Hypothalamus (tissue), 51 donors: ENCODE results near the gene SIL1.
"Not testable (repeated sequence)": the region's sequence is repeated elsewhere in the genome, so short reads cannot be mapped to it uniquely, and the experiment has no call there.

Source experiments
- DNase-seq, 51 donors: peaks; one replicate each; lab custom pipeline; 2025; lab: John Stamatoyannopoulos, UW

SIL1 gene

DNA sequence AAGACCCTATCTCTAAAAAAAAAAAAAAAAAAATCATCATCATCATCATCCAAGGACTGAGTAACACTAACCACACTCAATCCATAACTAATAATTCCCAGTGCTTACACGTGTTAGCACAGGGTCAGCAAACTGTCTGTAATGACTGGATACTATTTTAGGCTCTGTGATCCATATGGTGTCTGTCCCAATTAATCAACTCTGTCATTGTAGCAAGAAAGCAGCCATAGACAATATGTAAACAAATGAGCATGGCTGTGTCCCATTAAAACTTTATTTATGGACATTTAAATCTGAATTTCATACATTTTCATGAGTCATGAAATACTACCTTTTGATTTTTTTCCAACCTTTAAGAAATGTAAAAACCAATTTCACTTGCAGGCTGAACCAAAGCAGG is 148.4 kb downstream of the SIL1 start:
- DNase-seq = no peak

DNA sequence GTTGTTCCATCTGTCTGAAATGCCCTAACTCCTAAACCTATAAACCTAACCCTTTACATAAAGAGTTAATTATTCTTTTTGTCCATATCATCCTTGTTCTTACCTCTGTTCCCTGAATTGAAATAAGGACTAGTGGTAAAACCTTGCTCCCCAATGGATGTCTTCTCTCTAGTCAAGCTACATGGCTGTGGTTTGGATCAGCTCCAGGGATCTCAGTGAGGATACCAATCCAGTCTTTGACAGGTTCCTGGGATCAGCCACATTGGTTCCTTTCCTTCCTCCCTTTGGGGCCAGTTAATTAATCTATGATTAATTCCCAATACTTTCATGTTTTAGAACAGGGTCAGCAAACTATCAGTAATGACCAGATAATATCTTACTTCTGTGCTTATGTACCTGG is 151.6 kb downstream of the SIL1 start:
- DNase-seq = no peak

DNA sequence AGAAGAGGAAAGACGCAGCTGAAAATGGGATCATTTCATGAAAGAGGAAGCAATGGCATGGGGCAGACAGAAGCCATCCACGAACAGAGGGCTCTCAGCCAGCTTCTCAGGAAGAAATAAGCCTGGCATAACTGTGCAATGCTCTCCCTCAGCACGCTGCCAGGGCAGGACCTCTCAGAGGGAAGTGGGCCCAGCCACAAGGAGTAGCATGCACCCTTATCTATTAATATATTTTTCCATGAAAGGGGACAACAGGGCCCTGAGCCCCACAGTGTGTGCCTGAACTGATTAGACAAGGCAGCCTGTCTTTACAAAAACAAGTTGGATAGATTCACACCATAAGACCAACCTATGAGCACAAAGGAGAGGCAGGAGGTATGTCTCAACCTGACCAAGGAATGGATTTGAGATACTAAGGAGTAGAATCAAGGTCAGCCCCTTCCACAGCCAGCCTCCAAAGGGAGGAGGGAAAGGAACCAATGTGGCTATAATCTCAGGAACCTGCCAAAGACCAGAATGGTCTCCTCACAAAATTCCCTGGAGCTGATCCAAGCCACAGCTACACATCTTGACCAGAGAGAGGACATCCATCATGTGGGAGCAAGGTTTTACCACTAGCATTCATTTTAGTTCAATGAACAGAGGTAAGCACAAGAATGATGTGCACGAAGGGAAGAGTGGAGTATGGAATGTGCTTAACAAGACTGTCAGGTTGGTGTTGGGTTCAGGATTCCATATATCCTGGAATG is 154.8 kb downstream of the SIL1 start:
- DNase-seq = no peak

DNA sequence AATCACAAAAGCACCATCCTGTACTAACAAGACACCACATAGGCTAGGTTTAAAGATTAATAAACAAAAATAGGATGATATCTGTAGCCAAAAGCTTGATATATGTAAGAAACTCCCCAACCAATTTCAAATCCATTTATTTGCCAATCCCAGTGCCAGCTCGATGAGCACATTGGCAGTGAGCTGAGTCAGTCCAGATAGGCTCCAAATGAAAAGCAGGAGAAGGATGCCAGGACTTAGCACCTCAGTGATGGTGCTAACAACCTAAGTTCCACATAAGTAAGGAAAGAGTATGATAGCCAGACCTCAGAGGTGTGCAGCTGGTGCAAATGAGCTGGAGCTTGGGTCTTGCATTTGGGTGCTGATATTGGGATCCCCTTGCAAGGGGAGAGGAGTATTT is 158.1 kb downstream of the SIL1 start:
- DNase-seq = no peak

DNA sequence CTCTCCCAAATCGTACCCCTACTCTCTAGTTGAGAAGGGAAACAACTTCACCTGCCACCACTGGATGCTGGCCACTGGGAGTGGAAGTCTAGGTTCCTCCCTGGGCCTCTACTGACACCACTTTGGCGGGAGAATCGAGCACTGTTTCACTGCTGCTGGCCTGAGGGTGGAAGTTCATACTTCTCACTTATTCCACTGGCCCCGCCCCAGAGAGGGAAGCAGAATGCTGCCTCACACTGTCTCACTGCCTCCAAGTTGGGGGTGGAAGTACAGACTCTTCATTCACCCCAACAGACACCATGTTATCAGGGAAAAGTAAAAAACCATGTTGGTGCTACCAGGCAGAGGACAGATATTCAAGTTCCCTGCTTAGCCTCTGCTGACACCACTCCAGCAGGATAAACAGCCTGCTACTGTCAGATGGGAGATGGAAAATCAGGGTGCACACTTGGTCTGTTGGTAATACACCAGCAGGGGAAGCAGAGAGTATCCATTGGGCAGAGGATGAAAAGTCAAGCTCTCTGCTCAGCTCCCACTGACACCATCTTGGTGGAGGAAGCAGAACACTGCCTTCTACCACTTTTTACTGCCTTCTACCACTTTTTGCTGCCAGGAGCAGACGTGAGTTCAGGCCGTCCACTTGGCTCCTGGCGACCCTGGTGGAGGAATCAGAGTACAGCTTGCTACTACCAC is 159.4 kb downstream of the SIL1 start:
- DNase-seq = no peak

GRCh38 chr5:139037732-139038131 is 160.4 kb downstream of the SIL1 start:
- no peak for DNase-seq

- not testable (repeated sequence) for DNase-seq
These were observed 161.8 kb downstream of the SIL1 start for GRCh38 chr5:139036332-139036731.

DNA sequence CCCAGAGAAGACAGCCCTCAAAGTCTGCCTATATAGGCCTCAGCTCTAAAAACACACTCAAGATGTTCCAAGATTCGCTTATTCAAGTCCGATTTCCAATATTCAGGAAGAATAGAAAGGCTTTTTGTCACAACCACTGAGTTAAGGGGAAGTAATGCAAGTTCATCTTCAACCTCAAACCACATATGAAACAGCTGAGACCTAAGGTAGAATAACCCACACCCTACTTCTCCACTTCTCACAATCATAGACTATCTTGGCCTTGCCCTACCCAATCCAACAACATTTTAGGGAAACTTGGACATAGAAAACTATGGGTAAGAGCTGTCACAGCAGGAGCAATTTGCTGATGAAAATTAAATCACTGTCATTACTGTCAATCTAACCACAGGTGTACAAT is 171.0 kb downstream of the SIL1 start:
- DNase-seq = no peak

- no peak for DNase-seq
These were observed 172.5 kb downstream of the SIL1 start for GRCh38 chr5:139025651-139026050.

DNA sequence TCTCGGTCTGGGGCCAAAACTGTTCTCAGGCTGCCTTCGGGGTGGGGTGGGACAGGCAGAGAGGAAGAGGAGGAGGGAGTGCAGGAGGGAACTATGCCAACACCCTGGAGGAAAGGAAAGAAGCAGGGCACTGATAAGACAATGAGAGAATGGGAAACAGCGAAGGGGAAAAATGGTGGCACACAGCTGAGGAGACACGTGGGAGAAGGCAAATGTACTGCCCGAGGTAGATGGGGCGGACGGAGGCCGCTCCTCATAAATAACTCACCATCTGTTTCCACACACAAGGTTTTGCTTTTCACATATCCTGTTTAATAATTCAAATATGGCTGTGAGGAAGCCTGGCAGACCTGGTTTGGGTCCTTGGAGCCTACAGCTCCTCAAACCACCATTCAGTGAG is 174.9 kb downstream of the SIL1 start:
- no peak for DNase-seq

- DNase-seq = no peak
These were observed 175.6 kb downstream of the SIL1 start for GRCh38 chr5:139022528-139022927.

DNA sequence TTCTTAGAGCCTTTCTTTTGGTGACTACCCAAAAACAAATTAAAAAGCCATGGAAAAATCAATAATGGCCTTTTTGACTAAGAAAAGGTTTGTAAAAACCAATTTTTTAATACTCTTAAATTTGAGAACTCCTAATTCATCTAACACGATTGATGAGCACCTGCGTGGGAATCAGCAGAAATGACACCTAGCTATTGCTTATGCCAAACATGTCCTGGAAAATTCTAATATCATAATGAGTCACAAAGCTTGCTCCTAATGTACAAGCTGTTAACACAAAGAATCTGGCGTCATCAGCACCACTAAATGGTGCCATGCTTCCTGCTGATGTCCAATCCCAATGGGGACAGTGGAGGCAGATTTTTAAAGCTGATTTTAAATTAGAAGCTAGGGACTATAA is 176.8 kb downstream of the SIL1 start:
- DNase-seq = no peak

GRCh38 chr5:139019880-139020279 is 178.3 kb downstream of the SIL1 start:
- no peak for DNase-seq

GRCh38 chr5:139019211-139019610 is 179.0 kb downstream of the SIL1 start:
- DNase-seq = no peak

- DNase-seq = no peak
These were observed 180.5 kb downstream of the SIL1 start for GRCh38 chr5:139017624-139018023.

DNA sequence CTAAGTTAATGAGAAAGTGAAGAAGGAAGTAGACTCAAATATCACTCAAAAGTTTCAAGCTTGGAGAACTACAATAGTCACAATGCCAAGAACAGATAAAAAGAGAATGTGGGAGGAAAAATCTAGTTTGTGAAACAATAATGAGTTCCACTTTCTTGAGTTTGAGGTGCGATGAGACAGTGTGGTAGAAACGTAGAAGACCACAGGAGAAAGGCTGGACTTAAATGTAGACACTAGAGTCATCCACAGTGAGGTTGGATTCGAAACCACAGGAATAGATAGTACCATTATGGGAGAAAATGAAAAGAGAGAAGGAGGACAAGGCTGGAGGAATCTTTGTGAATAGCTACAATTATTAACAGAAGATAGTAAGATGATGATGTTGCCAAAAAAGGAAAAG is 182.0 kb downstream of the SIL1 start:
- DNase-seq = no peak

- no peak for DNase-seq
These were observed 183.4 kb downstream of the SIL1 start for GRCh38 chr5:139014726-139015125.

DNA sequence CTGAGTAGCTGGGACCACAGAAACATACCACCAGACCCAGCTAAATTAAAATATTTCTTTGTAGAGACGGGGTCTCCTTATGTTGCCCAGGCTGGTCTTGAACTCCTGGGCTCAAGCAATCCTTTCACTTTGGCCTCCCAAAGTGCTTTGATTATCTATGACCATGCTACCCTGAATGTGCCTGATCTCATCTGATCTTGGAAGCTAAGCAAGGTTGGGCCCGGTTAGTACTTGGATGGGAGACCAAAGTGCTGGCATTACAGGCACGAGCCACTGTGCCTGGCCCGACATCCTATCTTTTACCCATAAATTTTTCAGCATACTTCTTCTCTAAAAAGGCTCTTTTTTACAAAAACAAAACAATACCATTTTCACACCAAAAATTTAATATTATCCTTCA is 186.0 kb downstream of the SIL1 start:
- DNase-seq = no peak

DNA sequence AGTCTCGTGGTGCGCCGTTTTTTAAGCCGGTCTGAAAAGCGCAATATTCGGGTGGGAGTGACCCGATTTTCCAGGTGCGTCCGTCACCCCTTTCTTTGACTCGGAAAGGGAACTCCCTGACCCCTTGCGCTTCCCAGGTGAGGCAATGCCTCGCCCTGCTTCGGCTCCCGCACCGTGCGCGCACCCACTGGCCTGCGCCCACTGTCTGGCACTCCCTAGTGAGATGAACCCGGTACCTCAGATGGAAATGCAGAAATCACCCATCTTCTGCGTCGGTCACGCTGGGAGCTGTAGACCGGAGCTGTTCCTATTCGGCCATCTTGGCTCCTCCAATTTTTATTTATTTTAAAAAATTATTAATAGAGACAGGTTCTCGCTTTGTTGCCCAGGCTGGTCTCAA is 187.0 kb downstream of the SIL1 start:
- not testable (repeated sequence) for DNase-seq

GRCh38 chr5:139004374-139005307 is 193.5 kb downstream of the SIL1 start:
- no peak for DNase-seq

- DNase-seq = no peak
These were observed 198.5 kb downstream of the SIL1 start for GRCh38 chr5:138999674-139000073.
